Right forelimb (tissue), 1 donor: ENCODE measurements around the gene PI3.

Experiments used
- DNase-seq: peaks from one replicate; pipeline ENCODE4 v3.0.0-alpha.2; 2018

PI3 gene

DNA sequence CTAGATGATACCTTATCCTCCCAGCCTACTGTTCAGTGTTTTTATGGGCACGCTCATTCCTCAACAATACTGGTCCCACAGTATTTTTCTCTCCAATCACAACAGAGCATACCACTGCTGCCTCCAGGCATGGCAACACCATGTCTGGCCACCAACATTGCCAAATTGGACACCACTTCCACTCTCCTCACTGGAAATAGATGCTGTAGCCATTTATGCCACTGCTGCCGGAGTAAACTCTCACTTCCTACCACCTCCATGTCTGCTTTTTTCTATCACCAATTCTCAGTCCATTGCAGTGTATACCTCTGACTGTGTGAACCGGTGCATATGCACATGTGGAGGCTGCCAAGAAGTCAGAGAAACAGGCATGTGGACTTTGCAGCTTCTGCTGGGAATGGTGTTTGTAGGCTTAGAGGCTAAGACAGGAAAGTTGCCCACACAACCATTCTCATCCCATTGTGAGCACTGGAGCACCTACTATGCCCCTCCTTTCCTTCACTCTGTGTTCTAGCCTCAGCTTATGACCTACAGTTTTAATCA lies 14.4 kb downstream of the PI3 start:
- no peak for DNase-seq

DNA sequence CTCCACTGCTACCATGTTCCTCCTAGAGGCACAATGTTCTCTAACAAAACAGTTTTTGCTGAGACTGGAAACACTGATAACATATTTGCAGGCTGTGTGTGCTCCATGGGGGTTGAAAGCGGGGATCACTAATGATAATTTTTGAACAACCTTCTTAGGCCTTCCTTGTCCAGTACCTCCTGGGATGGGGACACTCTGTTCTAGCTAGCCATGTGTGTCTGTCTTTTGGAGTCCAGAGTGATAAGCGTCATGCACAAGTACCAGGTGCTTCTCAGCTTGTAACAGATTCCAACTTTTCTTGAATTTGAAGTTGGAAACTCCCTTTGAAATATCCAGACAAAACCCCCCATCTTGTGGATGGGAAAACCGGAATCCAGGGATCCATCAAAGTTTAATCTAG lies 15.2 kb downstream of the PI3 start:
- no peak for DNase-seq

DNA sequence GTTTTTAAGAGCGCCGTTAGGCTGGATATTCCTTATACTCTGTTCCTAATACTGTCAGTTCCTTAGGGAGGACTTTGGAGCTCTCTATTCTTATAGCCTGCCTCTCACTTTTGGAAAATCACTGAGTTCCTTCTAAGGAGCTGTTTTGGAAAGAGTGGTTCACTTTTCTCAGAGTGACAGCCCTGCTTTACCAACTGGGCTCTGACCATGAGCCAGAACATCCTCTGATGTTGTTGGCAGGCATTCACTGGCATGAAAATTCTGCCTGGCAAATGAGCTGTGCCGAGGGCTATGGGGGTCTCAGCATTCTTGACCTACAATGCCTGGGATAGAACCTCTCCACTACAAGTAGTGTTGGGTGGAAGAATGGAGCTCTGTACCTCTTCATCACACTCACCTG lies 17.2 kb downstream of the PI3 start:
- DNase-seq = no peak

DNA sequence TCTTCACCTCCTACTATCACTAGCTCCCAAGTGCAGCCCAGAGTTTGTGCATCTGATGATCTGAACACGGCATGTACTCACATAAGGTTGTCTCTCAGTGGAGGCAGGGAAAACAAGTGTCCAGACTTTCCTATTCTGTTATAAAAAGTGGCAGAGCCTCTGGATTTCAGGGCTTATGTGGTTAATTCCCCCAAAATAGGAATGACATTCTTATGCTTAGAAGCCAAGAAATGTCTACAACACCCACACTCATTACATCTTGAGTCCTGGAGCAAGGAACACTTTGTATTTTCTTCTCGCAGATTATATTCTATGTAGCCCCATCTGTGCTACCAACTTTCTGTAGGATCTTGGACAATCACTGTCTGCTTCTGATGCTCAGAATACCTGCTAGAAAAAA lies 18.6 kb downstream of the PI3 start:
- no peak for DNase-seq

DNA sequence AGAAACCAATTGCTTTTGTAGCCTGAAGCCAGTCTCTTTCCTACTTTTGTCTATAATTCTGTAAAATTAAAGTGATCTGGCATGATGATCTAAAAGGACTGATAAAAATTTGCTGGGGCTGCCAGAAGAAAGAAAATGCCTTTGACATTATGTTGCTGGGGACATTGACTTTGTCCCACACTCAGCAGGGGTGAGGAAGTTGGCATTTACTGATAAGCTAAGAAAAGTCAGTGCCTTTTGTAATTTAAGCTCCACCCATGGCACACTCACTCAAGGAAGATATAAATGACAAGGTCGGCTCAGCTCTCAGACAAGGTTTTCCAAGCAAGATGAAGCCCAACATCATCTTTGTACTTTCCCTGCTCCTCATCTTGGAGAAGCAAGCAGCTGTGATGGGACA lies 32.0 kb downstream of the PI3 start, which contains the start of gene SEMG1:
Gene SEMG1, plus strand, starts transcription at position 309 of the 400 bp plus-strand sequence. Its CDS starts 21 bp downstream, at position 330.
- no peak for DNase-seq

DNA sequence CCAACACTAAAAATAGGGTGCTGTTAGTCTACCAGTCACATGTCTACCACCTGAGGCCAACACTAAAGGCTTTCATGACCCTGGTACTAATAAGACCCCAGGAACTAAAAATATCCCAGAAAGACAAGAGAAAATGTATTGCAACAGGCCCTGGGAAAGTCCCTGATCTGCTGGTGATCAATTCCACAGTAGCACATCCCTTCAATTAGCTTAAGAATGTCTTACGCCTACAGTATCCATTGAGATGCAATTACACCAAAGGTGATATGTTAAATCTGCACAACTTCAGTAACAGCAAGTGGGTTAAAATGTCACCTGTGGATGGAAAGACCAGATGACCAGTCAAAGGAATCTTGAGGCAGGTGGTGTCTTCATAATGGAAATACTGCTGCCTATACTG lies 35.2 kb downstream of the PI3 start:
- DNase-seq = no peak

DNA sequence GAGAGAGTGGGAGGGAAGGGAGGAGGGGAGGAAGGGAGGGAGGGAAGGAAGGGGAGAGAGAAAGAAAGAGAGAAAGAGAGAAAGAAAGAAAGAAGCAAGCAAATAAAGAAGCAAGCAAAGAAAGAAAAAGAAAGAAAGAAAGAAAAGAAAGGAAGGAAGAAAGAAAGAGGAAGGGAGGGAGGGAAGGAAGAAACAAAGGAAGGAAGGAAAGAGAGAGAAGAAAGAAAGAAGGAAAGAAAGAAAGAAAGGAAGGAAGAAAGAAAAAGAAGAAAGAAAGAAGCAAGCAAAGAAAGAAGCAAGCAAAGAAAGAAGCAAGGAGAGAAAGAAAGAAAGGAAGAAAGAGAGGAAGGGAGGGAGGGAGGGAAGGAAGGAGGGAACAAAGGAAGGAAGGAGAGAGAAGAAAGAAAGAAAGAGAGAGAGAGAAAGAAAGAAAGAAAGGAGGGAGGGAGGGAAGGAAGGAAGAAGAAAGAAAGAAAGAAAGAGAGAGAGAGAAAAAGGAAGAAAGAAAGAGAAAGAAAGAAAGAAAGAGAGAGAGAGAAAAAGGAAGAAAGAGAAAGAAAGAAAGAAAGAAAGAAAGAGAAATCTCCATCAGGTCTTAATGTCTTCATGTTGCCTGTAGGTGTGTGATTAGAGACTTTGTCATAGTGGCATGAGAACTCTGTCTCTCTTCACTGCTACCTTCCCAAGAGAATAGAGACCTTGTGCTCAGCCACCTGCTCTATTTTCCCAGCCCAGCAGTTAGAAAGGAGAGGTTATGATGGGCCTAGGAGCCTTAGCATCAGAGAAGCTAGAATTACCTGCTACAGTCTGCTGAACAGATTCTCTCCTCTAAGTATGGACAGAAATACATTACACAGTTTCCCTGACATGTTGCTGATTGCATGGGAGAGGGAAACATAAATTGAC lies 37.1 kb downstream of the PI3 start:
- DNase-seq = no peak

DNA sequence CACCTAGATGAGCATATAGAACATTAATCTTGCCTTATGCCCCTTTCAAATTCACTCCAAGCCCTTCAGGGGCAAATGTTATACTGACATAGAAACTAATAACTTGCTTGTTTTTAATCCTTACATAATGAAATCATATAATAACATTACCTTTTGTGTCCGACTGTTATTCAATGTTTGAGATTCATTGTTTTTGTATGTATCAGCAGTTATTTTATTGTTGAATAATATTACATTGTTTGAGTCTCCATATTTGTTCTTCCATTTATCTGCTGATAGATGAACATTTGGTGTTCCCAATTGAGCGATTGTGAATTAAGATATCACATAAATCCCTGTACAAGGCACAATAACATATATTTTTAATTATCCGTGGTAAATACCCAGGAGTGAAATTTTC lies 38.1 kb downstream of the PI3 start:
- no peak for DNase-seq

DNA sequence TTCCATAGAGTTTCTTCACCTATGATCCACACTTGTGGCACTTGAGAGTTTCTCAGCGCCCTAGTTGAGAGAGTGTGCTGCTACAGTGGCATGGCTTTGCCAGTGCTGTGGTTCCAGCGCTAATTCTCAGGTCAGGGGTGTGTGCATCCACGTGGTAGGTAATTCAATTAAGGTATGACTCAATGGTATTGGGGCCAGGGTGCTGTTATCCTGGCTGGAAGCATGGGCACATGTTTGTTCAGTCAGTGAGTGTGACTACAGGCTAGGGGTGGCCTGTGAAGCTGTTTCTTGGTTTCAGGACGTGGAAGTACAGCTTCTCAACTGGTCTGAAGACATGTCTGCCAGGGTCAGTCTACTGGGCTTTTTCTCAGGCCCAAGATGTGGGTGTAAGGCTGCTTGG lies 43.4 kb downstream of the PI3 start:
- no peak for DNase-seq

DNA sequence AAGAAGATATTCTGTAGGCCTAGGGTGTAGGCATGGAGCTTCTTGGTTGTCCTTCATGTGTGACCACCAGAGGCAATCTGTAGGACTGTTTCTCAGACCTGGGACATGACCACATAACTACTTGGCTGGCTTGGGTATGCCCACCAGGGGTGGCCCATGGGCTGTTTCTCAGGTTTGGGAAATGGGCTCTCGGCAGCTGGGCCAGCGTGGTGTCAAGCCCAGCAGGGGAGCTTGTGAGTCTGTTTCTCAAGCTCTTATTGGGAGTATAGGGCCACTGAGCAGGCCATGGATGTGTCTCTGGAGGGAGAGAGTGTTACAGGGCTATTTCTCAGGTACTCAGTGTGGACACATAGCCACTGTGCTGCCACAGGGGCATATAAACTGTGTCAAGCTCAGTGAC lies 43.9 kb downstream of the PI3 start:
- DNase-seq = no peak

DNA sequence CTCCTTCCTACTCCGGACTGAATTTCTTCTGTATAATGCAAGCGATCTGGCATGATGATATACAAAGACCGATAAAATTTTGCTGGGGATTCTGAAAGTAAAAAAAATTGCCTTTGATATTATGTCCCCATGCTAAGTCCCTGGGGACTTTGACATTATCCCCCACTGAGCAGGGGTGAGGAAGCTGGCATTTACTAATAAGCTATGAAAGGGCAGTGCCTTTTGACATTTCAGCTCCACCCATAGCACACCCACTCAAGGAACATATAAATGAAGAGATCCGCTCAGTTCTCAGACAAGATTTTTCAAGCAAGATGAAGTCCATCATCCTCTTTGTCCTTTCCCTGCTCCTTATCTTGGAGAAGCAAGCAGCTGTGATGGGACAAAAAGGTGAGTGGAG lies 46.4 kb downstream of the PI3 start, which contains the start of gene SEMG2:
Gene SEMG2, plus strand, starts transcription at position 298 of the 400 bp plus-strand sequence. Its CDS starts 17 bp downstream, at position 315.
- no peak for DNase-seq

DNA sequence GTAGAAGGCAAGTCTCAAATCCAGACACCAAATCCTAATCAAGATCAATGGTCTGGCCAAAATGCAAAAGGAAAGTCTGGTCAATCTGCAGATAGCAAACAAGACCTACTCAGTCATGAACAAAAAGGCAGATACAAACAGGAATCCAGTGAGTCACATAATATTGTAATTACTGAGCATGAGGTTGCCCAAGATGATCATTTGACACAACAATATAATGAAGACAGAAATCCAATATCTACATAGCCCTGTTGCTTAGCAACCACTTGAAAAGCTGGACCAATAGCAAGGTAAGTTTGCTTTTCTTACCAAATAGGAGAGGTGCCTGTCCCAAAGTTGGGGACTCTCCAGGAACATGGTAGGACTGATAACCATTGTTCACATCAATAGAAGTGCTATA lies 48.4 kb downstream of the PI3 start:
- DNase-seq = no peak
